A549 treated with Hydrocortisone at 1 μM for 4 hours (cell line): ENCODE measurements around the gene TOLLIP. TPM values are rescaled to one million over a fixed set of nuclear protein-coding genes. Genes with fewer than 3 reads are reported as not detected.

Source experiments
- total RNA-seq: library from RNA; stranded (reverse); fragments of 200-300 nt; extraction: Qiagen RNA extraction; gene quantifications from 5 replicates; pipeline ENCODE4 v1.2.3, GENCODE V29; 2022

Gene TOLLIP
- total RNA-seq, result 37.9 to 51.9 TPM (median 48.9 TPM) in 5 replicates

DNA sequence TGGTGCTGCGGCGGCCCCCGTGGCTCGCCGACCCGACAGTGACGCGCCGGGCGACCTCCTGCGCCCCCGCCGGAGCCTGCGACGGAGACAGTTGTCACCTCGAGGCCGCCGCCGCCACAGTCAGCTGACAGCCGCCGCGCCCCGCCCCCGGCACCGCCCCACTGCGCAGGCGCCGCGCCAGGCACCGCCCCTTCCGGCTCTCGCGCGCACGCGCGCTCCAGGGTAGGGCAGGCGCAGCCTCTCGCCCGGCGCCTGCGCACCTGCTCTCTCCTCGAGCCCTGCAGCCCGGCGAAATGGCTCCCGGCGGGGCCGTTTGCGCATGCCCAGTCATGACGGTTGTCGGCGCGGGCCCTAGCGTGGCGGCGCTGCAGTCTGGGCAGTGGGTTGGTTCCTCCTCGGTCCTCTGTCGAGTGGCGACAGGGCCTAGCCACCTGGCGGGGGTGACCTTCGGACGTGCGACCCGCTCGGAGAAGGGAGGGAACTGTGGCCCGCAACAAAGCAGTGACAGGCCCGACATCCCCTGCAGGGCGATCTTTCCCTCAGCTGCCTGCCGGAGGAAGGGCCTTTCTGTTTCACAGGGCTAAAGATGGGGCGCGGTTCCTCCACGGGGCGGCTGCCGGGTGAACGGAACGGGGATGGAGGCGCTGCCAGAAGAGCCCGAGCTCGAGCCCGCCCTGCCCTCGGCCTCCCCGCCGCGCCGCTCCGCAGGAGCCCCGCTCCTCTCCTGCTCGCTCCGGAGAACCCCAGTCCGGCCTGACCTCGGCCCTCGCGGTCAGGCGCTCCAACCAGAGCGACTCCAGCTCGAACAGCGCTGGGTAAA lies at the start of gene TOLLIP:
Gene TOLLIP (minus strand): TSS at position 135 of the 820 bp plus-strand sequence. CDS start 134 bp downstream, at position 1.

Other genes starting within 250 kb of the TOLLIP start
- 0.08 to 0.38 TPM (median 0.22 TPM) in 5 replicates for gene MUC2, start 234.8 kb downstream of the TOLLIP start, total RNA-seq
- gene MUC5AC, start 151.7 kb downstream of the TOLLIP start, total RNA-seq, result 1.2 to 1.8 TPM (median 1.5 TPM) in 5 replicates
- 2.2 to 3.6 TPM (median 3.0 TPM) in 5 replicates for gene MUC5B, start 86.6 kb downstream of the TOLLIP start, total RNA-seq
- gene BRSK2, start 80.3 kb upstream of the TOLLIP start, total RNA-seq, result 4.9 to 6.6 TPM (median 6.4 TPM) in 5 replicates
- gene MOB2, start 177.1 kb upstream of the TOLLIP start, total RNA-seq, result 40.9 to 45.2 TPM (median 43.7 TPM) in 5 replicates